Measurements from ENCODE around the gene SWI5. TPM values are rescaled to one million over a fixed set of nuclear protein-coding genes. Genes with fewer than 3 reads are reported as not detected.

The SWI5 gene
- total and polyA plus RNA-seq, 9 of the 15 experiments (the other 6 are each of a cell fraction or from before 2014, with no cell fraction given) = 62.8 to 133 (median 95.9) TPM

DNA sequence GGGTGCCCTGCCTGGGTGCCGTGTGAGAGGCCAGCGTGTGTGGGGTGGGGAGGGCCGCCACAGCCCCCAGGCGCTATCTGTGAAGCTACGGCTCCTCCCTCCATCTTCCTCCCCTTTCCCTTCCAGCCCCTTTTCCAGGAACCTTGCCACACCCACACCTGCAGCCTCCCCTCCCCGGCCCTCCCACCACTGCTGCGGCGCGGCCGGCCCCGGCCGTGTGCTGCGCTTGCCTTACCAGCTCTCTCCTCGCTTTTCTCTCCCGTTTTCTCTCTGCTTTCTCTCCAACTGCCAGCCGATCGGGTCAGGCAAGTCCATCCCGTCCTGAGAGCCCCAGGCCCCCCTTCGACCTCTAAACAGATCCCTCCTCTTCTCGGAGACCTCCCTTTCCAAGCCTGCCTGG, 21.7 kb upstream of the SWI5 start (continued):
- no peak for TF ChIP-seq ZBTB5 (IDR thresholded peaks at IDR 0.05)
- no peak for TF ChIP-seq ZNF76 (CRISPR knock-in tag; IDR thresholded peaks at IDR 0.05; ENCODE audit: borderline replicate concordance)
- 0 out of 4 replicates have a peak, but pooled peaks of 1 of the 2 experiments have one; percentile 33 for TF ChIP-seq MAZ (CRISPR knock-in tag; conservative IDR thresholded peaks at IDR 0.05 in 1 of 2, IDR thresholded peaks at IDR 0.05 in 1 of 2)
- 0 out of 2 replicates have a peak, but pooled peaks have one; percentile 18 for TF ChIP-seq ZKSCAN1 (IDR thresholded peaks at IDR 0.05; ENCODE audit: low read depth, low read length)
- peak; percentile 83 for TF ChIP-seq LARP7 (IDR thresholded peaks at IDR 0.05)
- no peak for TF ChIP-seq REST (IDR thresholded peaks at IDR 0.05; ENCODE audit: borderline replicate concordance)
- TF ChIP-seq REST (CRISPR knock-in tag; IDR thresholded peaks at IDR 0.05; ENCODE audit: low read depth) = no peak
- no peak for TF ChIP-seq ZNF696 (CRISPR knock-in tag; conservative IDR thresholded peaks at IDR 0.05)
- TF ChIP-seq HLTF (IDR thresholded peaks at IDR 0.05) = peak; percentile 42; the same call in 1 of the 2 replicates
- TF ChIP-seq KDM2B (CRISPR knock-in tag; IDR thresholded peaks at IDR 0.05) = peak; percentile 37; the same call in 1 of the 2 replicates
- peak; percentile 4 for TF ChIP-seq ZFP36 (IDR thresholded peaks at IDR 0.05; ENCODE audit: low read depth, low read length, partially characterized antibody)
- TF ChIP-seq RCOR1 (IDR thresholded peaks at IDR 0.05; ENCODE audit: borderline replicate concordance in 1 of 2, low read depth in 2 of 2, low read length in 2 of 2) = peak in 1 of 2 experiments; percentile 49; a peak in 1 of 4 replicates
- TF ChIP-seq, protein P1, sequence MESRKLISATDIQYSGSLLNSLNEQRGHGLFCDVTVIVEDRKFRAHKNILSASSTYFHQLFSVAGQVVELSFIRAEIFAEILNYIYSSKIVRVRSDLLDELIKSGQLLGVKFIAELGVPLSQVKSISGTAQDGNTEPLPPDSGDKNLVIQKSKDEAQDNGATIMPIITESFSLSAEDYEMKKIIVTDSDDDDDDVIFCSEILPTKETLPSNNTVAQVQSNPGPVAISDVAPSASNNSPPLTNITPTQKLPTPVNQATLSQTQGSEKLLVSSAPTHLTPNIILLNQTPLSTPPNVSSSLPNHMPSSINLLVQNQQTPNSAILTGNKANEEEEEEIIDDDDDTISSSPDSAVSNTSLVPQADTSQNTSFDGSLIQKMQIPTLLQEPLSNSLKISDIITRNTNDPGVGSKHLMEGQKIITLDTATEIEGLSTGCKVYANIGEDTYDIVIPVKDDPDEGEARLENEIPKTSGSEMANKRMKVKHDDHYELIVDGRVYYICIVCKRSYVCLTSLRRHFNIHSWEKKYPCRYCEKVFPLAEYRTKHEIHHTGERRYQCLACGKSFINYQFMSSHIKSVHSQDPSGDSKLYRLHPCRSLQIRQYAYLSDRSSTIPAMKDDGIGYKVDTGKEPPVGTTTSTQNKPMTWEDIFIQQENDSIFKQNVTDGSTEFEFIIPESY (CRISPR knock-in tag; IDR thresholded peaks at IDR 0.05) = no peak
- peak; percentile 27 for TF ChIP-seq POLR2B (IDR thresholded peaks at IDR 0.05; ENCODE audit: low read depth, partially characterized antibody)
- TF ChIP-seq SMAD4 (CRISPR knock-in tag; conservative IDR thresholded peaks at IDR 0.05) = peak; percentile 47; the same call in 1 of the 2 replicates
